PC-3 (cell line): ENCODE results near the gene TEAD3.

Source experiments
- EZH2phosphoT487 ChIP-seq: fragments of 300-600 bp; sonication (generic); IDR thresholded peaks from 2 replicates; pipeline ENCODE4 v1.6.1; 2018; ENCODE audit warnings: mild to moderate bottlenecking, antibody characterized with exemption, low read length, borderline replicate concordance
- TF ChIP-seq, protein P1 (sequence below): fragments of 300-600 bp; sonication (generic); conservative IDR thresholded peaks from 2 replicates; pipeline ENCODE4 v1.5.1; 2017; ENCODE audit warnings: antibody characterized with exemption, low read depth, mild to moderate bottlenecking, low read length

GRCh38 chr6:35488517-35488862 lies 8.4 kb downstream of the TEAD3 start:
- TF ChIP-seq, protein P1, sequence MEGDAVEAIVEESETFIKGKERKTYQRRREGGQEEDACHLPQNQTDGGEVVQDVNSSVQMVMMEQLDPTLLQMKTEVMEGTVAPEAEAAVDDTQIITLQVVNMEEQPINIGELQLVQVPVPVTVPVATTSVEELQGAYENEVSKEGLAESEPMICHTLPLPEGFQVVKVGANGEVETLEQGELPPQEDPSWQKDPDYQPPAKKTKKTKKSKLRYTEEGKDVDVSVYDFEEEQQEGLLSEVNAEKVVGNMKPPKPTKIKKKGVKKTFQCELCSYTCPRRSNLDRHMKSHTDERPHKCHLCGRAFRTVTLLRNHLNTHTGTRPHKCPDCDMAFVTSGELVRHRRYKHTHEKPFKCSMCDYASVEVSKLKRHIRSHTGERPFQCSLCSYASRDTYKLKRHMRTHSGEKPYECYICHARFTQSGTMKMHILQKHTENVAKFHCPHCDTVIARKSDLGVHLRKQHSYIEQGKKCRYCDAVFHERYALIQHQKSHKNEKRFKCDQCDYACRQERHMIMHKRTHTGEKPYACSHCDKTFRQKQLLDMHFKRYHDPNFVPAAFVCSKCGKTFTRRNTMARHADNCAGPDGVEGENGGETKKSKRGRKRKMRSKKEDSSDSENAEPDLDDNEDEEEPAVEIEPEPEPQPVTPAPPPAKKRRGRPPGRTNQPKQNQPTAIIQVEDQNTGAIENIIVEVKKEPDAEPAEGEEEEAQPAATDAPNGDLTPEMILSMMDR: no peak
- no peak for TF ChIP-seq EZH2phosphoT487
